AG09309 (cell line): ENCODE data around the gene UBE2F.
"Not testable (repeated sequence)": the region's sequence is repeated elsewhere in the genome, so short reads cannot be mapped to it uniquely, and the experiment has no call there.

ENCODE experiments used
- DNase-seq: peaks from one replicate; pipeline ENCODE4 v3.0.0-alpha.2; 2010; ENCODE audit warnings: low read depth
- H3K4me3 ChIP-seq: 2 replicates; pipeline ENCODE4 v1.5.1; 2011; ENCODE audit warnings: mild to moderate bottlenecking, low read depth, low read length, moderate library complexity; ENCODE audit not compliant: control insufficient read depth
- TF ChIP-seq, protein P1 (sequence below): IDR thresholded peaks from 2 replicates; pipeline ENCODE4 v1.5.1; 2011; ENCODE audit warnings: mild to moderate bottlenecking, low read depth, low read length, inconsistent platforms; ENCODE audit not compliant: insufficient read depth, control insufficient read depth; ENCODE audit errors: missing control alignments

UBE2F gene

DNA sequence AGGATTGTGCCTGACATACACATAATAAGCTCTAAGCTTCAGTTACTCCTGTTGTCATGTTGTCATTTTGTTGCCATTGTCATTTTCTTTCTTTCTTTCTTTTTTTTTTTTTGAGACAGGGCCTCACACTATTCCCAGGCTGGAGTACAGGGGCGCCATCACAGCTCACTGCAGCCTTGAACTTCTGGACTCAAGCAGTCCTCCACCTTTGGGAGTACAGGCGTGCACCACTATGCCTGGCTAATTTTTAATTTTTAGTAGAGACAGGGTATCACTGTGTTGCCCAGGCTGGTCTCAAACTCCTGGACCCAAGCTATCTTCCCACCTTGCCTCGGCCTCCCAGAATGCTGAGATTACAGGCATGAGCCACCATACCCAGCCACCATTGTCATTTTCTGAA is 63.0 kb downstream of the UBE2F start:
- TF ChIP-seq, protein P1, sequence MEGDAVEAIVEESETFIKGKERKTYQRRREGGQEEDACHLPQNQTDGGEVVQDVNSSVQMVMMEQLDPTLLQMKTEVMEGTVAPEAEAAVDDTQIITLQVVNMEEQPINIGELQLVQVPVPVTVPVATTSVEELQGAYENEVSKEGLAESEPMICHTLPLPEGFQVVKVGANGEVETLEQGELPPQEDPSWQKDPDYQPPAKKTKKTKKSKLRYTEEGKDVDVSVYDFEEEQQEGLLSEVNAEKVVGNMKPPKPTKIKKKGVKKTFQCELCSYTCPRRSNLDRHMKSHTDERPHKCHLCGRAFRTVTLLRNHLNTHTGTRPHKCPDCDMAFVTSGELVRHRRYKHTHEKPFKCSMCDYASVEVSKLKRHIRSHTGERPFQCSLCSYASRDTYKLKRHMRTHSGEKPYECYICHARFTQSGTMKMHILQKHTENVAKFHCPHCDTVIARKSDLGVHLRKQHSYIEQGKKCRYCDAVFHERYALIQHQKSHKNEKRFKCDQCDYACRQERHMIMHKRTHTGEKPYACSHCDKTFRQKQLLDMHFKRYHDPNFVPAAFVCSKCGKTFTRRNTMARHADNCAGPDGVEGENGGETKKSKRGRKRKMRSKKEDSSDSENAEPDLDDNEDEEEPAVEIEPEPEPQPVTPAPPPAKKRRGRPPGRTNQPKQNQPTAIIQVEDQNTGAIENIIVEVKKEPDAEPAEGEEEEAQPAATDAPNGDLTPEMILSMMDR, result no peak
- no peak overlapping the region for H3K4me3 ChIP-seq
- no peak for DNase-seq

DNA sequence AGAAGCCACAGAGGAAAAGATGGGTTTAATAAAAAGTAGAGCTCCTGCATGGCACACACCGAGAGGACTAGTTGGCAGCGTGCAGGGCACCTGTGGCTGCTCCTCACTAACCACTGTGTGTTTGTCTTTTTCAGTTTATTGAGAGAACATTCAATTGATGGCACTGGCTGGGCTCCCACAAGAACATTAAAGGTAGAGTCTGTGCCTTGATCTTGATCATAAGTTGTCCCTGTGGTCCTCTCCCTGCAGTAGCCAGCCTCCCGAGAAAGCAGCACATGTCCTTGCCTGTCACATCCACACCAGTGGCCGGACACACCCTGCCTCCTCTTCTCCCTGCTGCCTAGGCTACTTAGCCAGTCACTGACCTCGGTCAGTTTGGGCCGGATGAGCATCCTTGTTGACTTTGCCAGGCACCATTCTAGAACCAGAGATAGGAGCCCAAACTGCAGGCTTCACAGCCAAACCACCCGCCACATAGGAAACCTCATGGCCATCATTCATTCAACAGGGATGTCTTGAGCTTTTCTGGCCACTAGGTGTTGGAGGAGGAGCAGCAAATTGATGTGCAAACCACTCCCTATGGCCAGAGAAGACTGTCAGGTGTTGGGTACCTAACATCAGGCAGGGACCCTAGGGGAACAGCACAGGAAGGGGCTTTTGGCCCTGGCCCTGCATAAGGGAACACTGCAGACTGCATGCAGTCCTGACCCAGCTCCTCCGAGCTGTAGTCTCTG is 63.8 kb downstream of the UBE2F start:
- TF ChIP-seq, protein P1, result no peak
- no peak overlapping the region for H3K4me3 ChIP-seq
- no peak for DNase-seq

DNA sequence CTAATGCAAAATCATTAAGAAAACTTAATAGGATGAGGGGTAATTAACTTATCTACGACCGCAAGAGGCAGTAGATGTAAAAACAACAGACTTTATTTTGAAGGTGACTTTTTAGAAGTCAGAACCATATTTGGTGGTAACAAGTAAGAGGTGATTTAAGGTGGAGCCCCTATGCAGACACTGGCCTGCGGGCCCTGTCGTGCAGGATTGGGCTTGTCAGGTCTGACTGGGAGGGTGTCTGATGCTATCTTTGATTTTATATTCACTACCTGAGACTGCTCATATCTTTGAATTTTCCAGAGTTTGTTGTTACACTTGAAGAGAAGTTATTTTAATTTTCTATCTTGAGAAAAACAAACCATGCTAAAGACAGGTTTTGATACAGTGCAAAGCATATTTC is 64.9 kb downstream of the UBE2F start:
- DNase-seq, result no peak
- H3K4me3 ChIP-seq, result no peak overlapping the region
- TF ChIP-seq, protein P1, result no peak

DNA sequence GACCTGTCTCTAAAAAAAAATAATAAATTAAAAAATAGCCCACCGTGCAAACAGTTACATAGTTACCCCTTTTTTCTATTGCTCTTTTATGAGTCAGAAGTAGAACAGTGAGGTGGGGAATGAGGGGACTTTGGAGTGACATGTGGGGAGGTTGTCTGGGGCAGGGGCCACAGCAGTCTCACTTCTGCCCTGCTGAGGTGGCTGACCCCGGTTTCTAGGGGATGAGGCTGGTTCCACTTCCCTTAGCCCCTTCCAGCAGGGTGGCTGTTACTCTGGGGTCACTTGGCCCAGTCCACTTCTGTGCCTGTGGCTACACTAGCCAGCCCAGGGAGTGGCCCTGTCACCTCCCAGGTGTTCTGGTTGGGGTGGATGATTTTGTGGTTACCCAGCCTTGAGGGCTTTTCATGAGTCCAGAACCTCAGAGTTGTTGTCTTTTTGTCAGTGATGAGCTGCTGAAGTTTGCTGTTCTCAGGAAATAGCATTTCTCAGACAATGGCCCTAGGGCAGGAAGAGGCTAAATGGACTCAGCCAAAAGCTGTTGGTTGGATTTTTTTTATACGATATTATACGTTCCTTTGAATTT is 66.0 kb downstream of the UBE2F start:
- H3K4me3 ChIP-seq, result no peak overlapping the region
- no peak for DNase-seq
- TF ChIP-seq, protein P1, result no peak

DNA sequence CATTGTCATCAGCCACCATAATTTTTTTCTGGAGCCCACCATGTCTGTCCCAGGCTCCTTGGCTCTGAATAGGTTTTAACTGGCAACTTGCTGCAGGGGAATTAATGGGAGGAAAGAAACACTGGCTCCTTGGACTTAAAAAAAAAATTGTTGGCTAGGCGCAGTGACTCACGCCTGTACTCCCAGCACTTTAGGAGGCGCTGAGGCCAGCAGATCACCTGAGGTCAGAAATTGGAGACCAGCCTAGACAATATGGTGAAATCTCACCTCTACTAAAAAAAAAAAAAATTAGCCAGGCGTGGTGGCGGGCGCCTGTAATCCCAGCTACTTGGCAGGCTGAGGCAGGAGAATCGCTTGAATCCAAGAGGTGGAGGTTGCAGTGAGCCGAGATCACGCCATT is 67.2 kb downstream of the UBE2F start:
- DNase-seq, H3K4me3 ChIP-seq: not testable (repeated sequence)

DNA sequence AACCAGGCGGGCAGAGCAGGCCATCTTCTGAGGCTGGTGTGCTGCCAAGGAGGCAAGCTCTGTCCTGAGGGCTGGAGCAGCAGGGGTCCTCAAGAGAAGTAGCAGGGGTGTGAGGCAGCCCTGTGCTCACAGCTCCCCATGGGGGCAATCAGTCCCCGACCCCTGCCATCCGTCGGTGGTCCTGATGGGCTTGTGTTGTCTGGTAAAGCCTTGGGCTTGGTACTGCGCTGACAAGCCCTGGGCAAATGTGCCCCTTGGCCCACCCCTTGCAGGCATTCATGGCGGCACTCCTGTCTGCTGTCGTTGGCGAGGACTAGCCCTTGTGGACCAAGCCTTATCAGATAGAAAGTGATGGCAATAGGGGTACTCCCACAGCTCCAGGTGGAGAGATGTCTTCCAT is 71.4 kb downstream of the UBE2F start:
- TF ChIP-seq, protein P1, result no peak
- no peak for DNase-seq
- no peak overlapping the region for H3K4me3 ChIP-seq

DNA sequence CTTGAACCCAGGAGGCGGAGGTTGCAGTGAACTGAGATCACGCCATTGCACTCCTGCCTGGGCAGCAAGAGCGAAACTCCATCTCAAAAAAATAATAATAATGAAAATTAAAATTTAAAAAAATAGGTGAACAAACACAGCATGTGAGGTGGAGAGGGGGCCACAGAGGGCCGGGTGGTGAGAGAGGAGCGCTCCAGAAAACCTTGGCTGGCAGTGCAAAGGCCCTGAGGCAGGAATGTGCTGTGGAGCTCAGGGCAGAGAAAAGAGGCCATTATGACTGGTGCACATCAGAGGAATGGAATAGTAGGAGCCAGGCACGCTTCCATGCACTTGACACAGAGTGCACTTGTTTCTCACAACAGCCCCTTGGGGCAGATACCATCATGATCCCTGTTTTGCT is 72.3 kb downstream of the UBE2F start:
- H3K4me3 ChIP-seq, result no peak overlapping the region
- DNase-seq, result no peak
- TF ChIP-seq, protein P1, result no peak
